Ishikawa (cell line): ENCODE data around the gene NOS3.

Experiments used
- CEBPB ChIP-seq: IDR thresholded peaks from 2 replicates; pipeline ENCODE4 v1.6.1; 2012
- CREB1 ChIP-seq: IDR thresholded peaks from 2 replicates; pipeline ENCODE4 v1.6.1; 2012; ENCODE audit warnings: low read depth
- EGR1 ChIP-seq: IDR thresholded peaks from 2 replicates; pipeline ENCODE4 v1.6.1; 2012
- EP300 ChIP-seq: IDR thresholded peaks from 2 replicates; pipeline ENCODE4 v1.6.1; 2012; ENCODE audit warnings: borderline replicate concordance
- FOXM1 ChIP-seq: IDR thresholded peaks from 2 replicates; pipeline ENCODE4 v1.6.1; 2012; ENCODE audit warnings: low read depth, borderline replicate concordance
- NFIC ChIP-seq: IDR thresholded peaks from 2 replicates; pipeline ENCODE4 v1.6.1; 2012
- RAD21 ChIP-seq: IDR thresholded peaks from 2 replicates; pipeline ENCODE4 v1.6.1; 2012; ENCODE audit warnings: low read depth
- TAF1 ChIP-seq: IDR thresholded peaks from 2 replicates; pipeline ENCODE4 v1.6.1; 2012; ENCODE audit warnings: low read depth, mild to moderate bottlenecking
- TCF12 ChIP-seq: IDR thresholded peaks from 2 replicates; pipeline ENCODE4 v1.6.1; 2012; ENCODE audit warnings: low read depth
- TEAD4 ChIP-seq: IDR thresholded peaks from 2 replicates; pipeline ENCODE4 v1.6.1; 2012
- YY1 ChIP-seq: IDR thresholded peaks from 2 replicates; pipeline ENCODE4 v1.6.1; 2012; ENCODE audit warnings: low read depth
- TF ChIP-seq, protein P1 (sequence below): IDR thresholded peaks from 2 replicates; pipeline ENCODE4 v1.6.1; 2012
- TF ChIP-seq, protein P2 (sequence below): IDR thresholded peaks from 2 replicates; pipeline ENCODE4 v1.6.1; 2012; ENCODE audit warnings: low read depth, mild to moderate bottlenecking
- TF ChIP-seq, protein P3 (sequence below): IDR thresholded peaks from 2 replicates; pipeline ENCODE4 v1.6.1; 2012

DNA sequence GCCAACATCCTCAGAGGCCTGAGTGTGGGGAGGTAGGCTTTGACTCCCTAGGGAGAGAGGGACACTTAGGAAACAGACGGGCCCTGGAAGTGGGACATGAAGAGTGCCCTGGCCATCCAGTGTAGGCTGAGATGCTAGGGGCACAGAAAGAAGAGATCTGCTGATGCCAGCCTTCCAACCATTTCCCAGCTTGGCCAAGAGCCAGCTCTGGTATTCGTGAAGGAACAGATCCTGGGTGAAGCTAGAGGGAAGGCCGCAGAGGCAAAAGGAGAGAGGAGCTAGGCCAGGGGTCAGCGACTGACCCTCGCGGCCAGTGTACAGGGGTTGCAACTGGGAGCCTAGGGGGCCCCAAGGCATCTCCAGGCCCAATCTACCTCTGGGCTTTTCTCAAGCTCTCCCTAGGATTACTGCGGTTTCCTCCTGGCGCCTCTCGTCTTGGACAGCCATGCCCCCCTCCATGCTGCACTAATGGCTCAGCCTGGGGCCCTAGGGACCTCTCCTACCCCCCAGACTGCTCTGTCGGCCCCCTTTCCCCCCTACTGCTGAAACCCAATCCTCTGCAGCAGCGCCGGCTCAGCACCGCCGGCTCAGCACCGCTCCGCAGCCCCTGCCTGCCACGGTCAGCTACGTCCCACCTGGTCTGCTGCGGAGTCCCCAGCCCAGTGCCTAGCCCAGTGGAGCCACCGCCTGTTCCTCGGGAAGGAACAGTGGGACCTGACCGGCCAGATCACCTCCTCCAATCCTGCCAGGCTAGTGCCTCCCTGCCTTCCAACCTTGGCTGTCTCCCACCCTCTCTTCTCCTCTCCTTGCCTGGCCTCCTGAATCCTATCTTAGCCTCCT lies 57.4 kb downstream of the NOS3 start, which contains the start of gene ASIC3:
- TF ChIP-seq TEAD4 (no peak), RAD21 (no peak), EGR1 (no peak), EP300 (no peak), CEBPB (no peak), FOXM1 (no peak), TAF1 (no peak), NFIC (no peak; the same call in 1 of the 2 replicates), YY1 (no peak), TCF12 (no peak), CREB1 (no peak)
- TF ChIP-seq, protein P1, sequence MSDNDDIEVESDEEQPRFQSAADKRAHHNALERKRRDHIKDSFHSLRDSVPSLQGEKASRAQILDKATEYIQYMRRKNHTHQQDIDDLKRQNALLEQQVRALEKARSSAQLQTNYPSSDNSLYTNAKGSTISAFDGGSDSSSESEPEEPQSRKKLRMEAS, result no peak
- TF ChIP-seq, protein P2, sequence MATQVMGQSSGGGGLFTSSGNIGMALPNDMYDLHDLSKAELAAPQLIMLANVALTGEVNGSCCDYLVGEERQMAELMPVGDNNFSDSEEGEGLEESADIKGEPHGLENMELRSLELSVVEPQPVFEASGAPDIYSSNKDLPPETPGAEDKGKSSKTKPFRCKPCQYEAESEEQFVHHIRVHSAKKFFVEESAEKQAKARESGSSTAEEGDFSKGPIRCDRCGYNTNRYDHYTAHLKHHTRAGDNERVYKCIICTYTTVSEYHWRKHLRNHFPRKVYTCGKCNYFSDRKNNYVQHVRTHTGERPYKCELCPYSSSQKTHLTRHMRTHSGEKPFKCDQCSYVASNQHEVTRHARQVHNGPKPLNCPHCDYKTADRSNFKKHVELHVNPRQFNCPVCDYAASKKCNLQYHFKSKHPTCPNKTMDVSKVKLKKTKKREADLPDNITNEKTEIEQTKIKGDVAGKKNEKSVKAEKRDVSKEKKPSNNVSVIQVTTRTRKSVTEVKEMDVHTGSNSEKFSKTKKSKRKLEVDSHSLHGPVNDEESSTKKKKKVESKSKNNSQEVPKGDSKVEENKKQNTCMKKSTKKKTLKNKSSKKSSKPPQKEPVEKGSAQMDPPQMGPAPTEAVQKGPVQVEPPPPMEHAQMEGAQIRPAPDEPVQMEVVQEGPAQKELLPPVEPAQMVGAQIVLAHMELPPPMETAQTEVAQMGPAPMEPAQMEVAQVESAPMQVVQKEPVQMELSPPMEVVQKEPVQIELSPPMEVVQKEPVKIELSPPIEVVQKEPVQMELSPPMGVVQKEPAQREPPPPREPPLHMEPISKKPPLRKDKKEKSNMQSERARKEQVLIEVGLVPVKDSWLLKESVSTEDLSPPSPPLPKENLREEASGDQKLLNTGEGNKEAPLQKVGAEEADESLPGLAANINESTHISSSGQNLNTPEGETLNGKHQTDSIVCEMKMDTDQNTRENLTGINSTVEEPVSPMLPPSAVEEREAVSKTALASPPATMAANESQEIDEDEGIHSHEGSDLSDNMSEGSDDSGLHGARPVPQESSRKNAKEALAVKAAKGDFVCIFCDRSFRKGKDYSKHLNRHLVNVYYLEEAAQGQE, result no peak
- TF ChIP-seq, protein P3, sequence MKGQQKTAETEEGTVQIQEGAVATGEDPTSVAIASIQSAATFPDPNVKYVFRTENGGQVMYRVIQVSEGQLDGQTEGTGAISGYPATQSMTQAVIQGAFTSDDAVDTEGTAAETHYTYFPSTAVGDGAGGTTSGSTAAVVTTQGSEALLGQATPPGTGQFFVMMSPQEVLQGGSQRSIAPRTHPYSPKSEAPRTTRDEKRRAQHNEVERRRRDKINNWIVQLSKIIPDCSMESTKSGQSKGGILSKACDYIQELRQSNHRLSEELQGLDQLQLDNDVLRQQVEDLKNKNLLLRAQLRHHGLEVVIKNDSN, result no peak
